GM12891 (cell line): ENCODE results near the gene ADTRP.
"Not testable (repeated sequence)": the region's sequence is repeated elsewhere in the genome, so short reads cannot be mapped to it uniquely, and the experiment has no call there.

Experiments used
- POLR2A ChIP-seq: IDR thresholded peaks from 2 replicates; pipeline ENCODE4 v1.6.1; 2011; ENCODE audit warnings: low read depth, low read length, control low read depth
- POLR2AphosphoS5 ChIP-seq: IDR thresholded peaks from 2 replicates; pipeline ENCODE4 v1.6.1; 2011; ENCODE audit warnings: low read depth, low read length, control low read depth
- POU2F2 ChIP-seq: IDR thresholded peaks from 2 replicates; pipeline ENCODE4 v1.6.1; 2011; ENCODE audit warnings: low read depth, mild to moderate bottlenecking, control low read depth, low read length, moderate library complexity
- TAF1 ChIP-seq: IDR thresholded peaks from 2 replicates; pipeline ENCODE4 v1.6.1; 2011; ENCODE audit warnings: low read depth, low read length, control low read depth

- TF ChIP-seq POLR2AphosphoS5, TAF1, POLR2A, POU2F2: not testable (repeated sequence)
These were observed 98.1 kb downstream of the ADTRP start for GRCh38 chr6:11680479-11680878.
